Naive thymus-derived CD4-positive, alpha-beta T cell (primary cell): ENCODE data around the gene NCBP3. TPM values are rescaled to one million over a fixed set of nuclear protein-coding genes. Genes with fewer than 3 reads are reported as not detected.

ENCODE experiments used
- ATAC-seq: fragments of 150-1000 bp; cut with Tn5 transposase; 2 replicates; pipeline ENCODE4 v1.10.0; 2021; ENCODE audit warnings: mild to moderate bottlenecking, moderate library complexity
- CTCF ChIA-PET: fragments of 350-600 bp; sonication (Branson Sonifier 250); formaldehyde crosslinking; loops from one replicate; lab custom pipeline; 2021; ENCODE audit warnings: antibody characterized with exemption; lab: Charles Lee
- POLR2A ChIA-PET: fragments of 350-600 bp; sonication (Branson Sonifier 250); formaldehyde crosslinking; loops from one replicate; lab custom pipeline; 2021; ENCODE audit warnings: antibody characterized with exemption, inconsistent platforms; lab: Charles Lee
- DNase-seq, 9 donors: peaks; one replicate each; pipeline versions ENCODE4 v3.0.0 to v3.0.0-alpha.2; 2020 to 2022; ENCODE audit warnings: mixed read lengths in 1 of 9
- H3K27ac ChIP-seq: one replicate; pipeline ENCODE4 v1.7.0; 2013; ENCODE audit warnings: mild to moderate bottlenecking, low read depth, low read length, moderate library complexity
- H3K27me3 ChIP-seq, 2 donors: one replicate each; pipeline ENCODE4 v1.7.0; 2013; ENCODE audit warnings: low read length in 2 of 2, mild to moderate bottlenecking in 2 of 2, moderate library complexity in 2 of 2; ENCODE audit not compliant: control insufficient read depth in 2 of 2, insufficient read depth in 2 of 2
- H3K36me3 ChIP-seq, 3 experiments: 1 replicate in 2 of 3; 2 replicates in 1 of 3; pipeline ENCODE4 v1.7.0; 2013; ENCODE audit warnings: low read length in 3 of 3, mild to moderate bottlenecking in 3 of 3, moderate library complexity in 1 of 3; ENCODE audit not compliant: insufficient read depth in 3 of 3, control insufficient read depth in 2 of 3
- H3K4me1 ChIP-seq, 2 donors: one replicate each; pipeline ENCODE4 v1.7.0; 2013; ENCODE audit warnings: low read length in 2 of 2, mild to moderate bottlenecking in 2 of 2, moderate library complexity in 1 of 2; ENCODE audit not compliant: control insufficient read depth in 2 of 2, insufficient read depth in 2 of 2
- H3K4me3 ChIP-seq: 2 replicates; pipeline ENCODE4 v1.7.0; 2013; ENCODE audit warnings: mild to moderate bottlenecking, low read length
- H3K9me3 ChIP-seq, 3 experiments: 1 replicate in 2 of 3; 2 replicates in 1 of 3; pipeline ENCODE4 v1.7.0; 2013; ENCODE audit warnings: low read length in 3 of 3; ENCODE audit not compliant: control insufficient read depth in 2 of 3
- H3K27ac Mint-ChIP-seq, 9 donors: one replicate each; pipeline ENCODE4 v1.8.0; 2020 to 2022; ENCODE audit warnings: mixed read lengths in 9 of 9, mild to moderate bottlenecking in 8 of 9, moderate library complexity in 5 of 9, inconsistent platforms in 2 of 9
- H3K27me3 Mint-ChIP-seq, 5 donors: one replicate each; pipeline ENCODE4 v1.8.0; 2021 to 2022; ENCODE audit warnings: mixed read lengths in 5 of 5, mild to moderate bottlenecking in 1 of 5
- H3K36me3 Mint-ChIP-seq, 5 donors: one replicate each; pipeline ENCODE4 v1.8.0; 2020 to 2022; ENCODE audit warnings: mixed read lengths in 5 of 5, mild to moderate bottlenecking in 3 of 5, inconsistent platforms in 1 of 5
- H3K4me1 Mint-ChIP-seq, 7 donors: one replicate each; pipeline ENCODE4 v1.8.0; 2020 to 2022; ENCODE audit warnings: mixed read lengths in 7 of 7, mild to moderate bottlenecking in 3 of 7, inconsistent platforms in 1 of 7
- H3K4me3 Mint-ChIP-seq, 10 donors: one replicate each; pipeline ENCODE4 v1.8.0; 2020 to 2022; ENCODE audit warnings: mild to moderate bottlenecking in 10 of 10, mixed read lengths in 10 of 10, moderate library complexity in 6 of 10, inconsistent platforms in 2 of 10
- H3K9me3 Mint-ChIP-seq, 11 donors: one replicate each; pipeline ENCODE4 v1.8.0; 2020 to 2022; ENCODE audit warnings: mixed read lengths in 11 of 11, mild to moderate bottlenecking in 4 of 11, inconsistent platforms in 1 of 11, moderate library complexity in 1 of 11
- intact Hi-C, 2 donors: fragments of 100-400 bp; cut with micrococcal nuclease; formaldehyde crosslinking; loops; one replicate each; pipeline ENCODE4 v1.15.1; 2023
- polyA plus RNA-seq, 2 donors: library from polyadenylated mRNA; unstranded; fragments of 300-500 nt; fragmentation: Illumina TruSeq; gene quantifications; one replicate each; pipeline ENCODE4 v1.2.3, GENCODE V29; 2021
- total RNA-seq, 6 experiments: library from RNA in 5 of 6; stranded (reverse) in 5 of 6; gene quantifications; 1 replicate in 5 of 6; 2 replicates in 1 of 6; pipeline ENCODE4 v1.2.3 and lab custom pipeline; 2021 to 2026

The NCBP3 gene
- total and polyA plus RNA-seq, 7 experiments from 2014 or later, result 7.8 to 49.4 (median 41.5) TPM

DNA sequence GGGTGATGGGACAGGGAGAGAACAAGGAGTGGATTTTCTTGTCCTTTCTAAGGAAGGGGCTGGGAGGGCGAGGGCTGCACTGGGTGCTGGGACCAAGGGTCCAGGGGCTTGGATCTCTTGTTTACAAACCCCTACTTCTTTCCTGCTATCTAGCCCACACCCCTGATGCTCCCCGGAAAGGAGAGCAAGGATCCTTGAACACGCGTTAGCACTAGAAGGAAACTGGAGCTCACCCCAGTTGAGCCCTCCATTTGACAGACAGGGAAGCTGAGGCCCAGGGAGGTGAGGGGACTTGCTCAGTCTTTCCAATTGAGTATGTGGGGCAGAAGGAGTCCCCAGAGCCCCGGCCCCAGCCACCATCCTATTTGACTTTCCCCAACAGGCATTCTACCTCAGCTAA lies 40.5 kb downstream of the NCBP3 start:
- intact Hi-C loops, result no loop called here
- no peaks in the 10 kb centered on the region for H3K27me3 ChIP-seq
- peaks cover 2 to 26% (median 5%) of the 10 kb centered on the region in 3 experiments for H3K36me3 ChIP-seq
- ChIA-PET CTCF (no interaction called here), POLR2A (no interaction called here)
- peak overlapping the region in 4 of 9 donors; percentile 26 to 53 (median 46) for H3K27ac Mint-ChIP-seq
- no peaks in the 10 kb centered on the region for H3K9me3 Mint-ChIP-seq
- DNase-seq (no peak), ATAC-seq (no peak)
- H3K4me1 Mint-ChIP-seq, result peaks cover 0 to 33% (median 0%) of the 10 kb centered on the region in 7 donors
- no peaks in the 10 kb centered on the region for H3K9me3 ChIP-seq
- no peak overlapping the region for H3K4me3 Mint-ChIP-seq
- H3K27me3 Mint-ChIP-seq, result no peaks in the 10 kb centered on the region
- peaks cover 4 to 24% (median 16%) of the 10 kb centered on the region in 5 donors for H3K36me3 Mint-ChIP-seq
- H3K4me3 ChIP-seq, result no peak overlapping the region
- no peaks in the 10 kb centered on the region for H3K4me1 ChIP-seq
- no peak overlapping the region for H3K27ac ChIP-seq

DNA sequence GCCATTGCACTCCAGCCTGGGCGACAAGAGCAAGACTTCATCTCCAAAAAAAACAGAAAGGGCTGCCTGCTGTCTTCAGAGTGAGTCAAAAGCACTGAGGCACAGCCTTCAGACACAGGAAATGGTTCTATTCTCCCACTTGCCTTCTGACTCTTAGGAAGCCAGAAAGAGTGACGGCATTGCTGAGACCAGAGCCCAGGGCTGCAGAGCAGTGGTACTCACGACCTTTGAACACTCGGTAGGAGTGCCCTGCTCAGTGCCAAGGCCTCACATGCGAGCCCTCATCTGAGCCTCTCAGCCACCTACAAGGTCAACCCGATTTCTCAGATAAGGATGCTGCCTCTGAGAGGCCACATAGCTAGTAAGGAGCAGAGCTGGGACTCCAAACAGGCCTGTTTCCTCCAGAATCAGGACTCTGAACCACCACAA lies 41.5 kb downstream of the NCBP3 start:
- Histone ChIP-seq H3K27ac (no peak overlapping the region), H3K9me3 (no peaks in the 10 kb centered on the region), H3K36me3 (peaks cover 0 to 17% (median 5%) of the 10 kb centered on the region in 3 experiments), H3K4me1 (no peaks in the 10 kb centered on the region), H3K4me3 (no peak overlapping the region), H3K27me3 (no peaks in the 10 kb centered on the region)
- DNase-seq (no peak), ATAC-seq (no peak)
- Mint-ChIP-seq H3K27me3 (no peaks in the 10 kb centered on the region), H3K27ac (peak overlapping the region in 4 of 9 donors; percentile 16 to 32 (median 24)), H3K9me3 (no peaks in the 10 kb centered on the region), H3K4me1 (peaks cover 0 to 30% (median 0%) of the 10 kb centered on the region in 7 donors), H3K4me3 (no peak overlapping the region), H3K36me3 (peaks cover 0 to 17% (median 9%) of the 10 kb centered on the region in 5 donors)
- intact Hi-C loops, result no loop called here
- ChIA-PET CTCF (interaction anchor here (1.5 kb wide), 1 partner anchor 23 kb away, joined by 4 read pairs; no protein-coding TSS in a partner anchor), POLR2A (no interaction called here)

GRCh38 chr17:3803308-3803640 lies 42.8 kb downstream of the NCBP3 start:
- Mint-ChIP-seq H3K4me3 (no peak overlapping the region), H3K4me1 (peaks cover 0 to 24% (median 0%) of the 10 kb centered on the region in 7 donors), H3K27ac (peak overlapping the region in 3 of 9 donors; percentile 4 to 54 (median 38)), H3K27me3 (no peaks in the 10 kb centered on the region), H3K9me3 (no peaks in the 10 kb centered on the region), H3K36me3 (peaks cover 0 to 11% (median 6%) of the 10 kb centered on the region in 5 donors)
- DNase-seq, result no peak
- Histone ChIP-seq H3K36me3 (peaks cover 0 to 13% (median 2%) of the 10 kb centered on the region in 3 experiments), H3K9me3 (no peaks in the 10 kb centered on the region), H3K4me1 (no peaks in the 10 kb centered on the region), H3K27ac (no peak overlapping the region), H3K27me3 (no peaks in the 10 kb centered on the region), H3K4me3 (no peak overlapping the region)
- peak; percentile 39 for ATAC-seq
- ChIA-PET CTCF (interaction anchor here (0.5 kb wide), 1 partner anchor 11 kb away, joined by 3 read pairs; no protein-coding TSS in a partner anchor), POLR2A (no interaction called here)
- intact Hi-C loops, result no loop called here

DNA sequence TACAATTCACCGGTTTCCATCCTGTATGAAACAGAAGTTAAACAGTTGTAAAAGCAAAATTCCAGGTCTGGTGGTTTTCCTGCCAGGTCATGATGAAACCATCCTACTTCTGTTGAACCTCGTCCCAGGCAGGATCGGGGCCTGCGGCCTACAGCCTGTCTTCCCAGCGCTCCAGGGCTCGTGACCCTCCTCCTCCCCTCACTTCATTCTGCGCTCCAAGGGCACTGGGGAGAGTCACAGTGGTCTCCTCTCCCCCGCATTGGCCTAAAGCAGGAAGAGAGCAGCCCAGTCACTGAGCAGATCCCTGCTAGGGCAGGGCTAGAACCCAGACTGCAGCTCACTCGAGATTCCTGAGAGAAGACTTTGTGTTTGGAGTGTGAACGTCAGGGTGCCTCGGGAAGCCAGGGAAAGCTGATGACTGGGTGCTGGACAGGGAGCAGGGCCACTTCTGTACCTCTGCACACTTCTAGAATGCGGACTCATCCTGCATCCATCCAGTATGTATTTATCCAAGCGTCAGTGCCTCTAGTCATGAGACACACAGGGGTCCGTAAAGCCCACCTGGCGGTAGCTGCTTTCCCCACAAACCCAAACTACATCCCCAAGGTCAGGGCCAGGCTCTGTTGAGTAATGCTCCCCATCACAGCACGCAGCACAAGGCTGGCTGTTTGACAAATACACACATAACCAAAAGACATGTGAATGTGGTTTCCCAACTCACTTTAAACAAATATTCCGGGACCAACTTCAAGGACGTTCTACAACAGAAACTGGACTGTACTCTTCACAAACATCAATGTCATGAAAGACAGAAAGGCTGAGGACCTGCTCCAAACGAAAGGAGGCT lies 43.4 kb downstream of the NCBP3 start:
- Histone ChIP-seq H3K36me3 (peaks cover 0 to 9% (median 0%) of the 10 kb centered on the region in 3 experiments), H3K27me3 (no peaks in the 10 kb centered on the region), H3K27ac (no peak overlapping the region), H3K4me1 (peaks cover 0 to 2% of the 10 kb centered on the region in 2 donors), H3K4me3 (no peak overlapping the region), H3K9me3 (no peaks in the 10 kb centered on the region)
- DNase-seq, result no peak
- ATAC-seq, result peak; percentile 36
- no peaks in the 10 kb centered on the region for H3K9me3 Mint-ChIP-seq
- H3K4me3 Mint-ChIP-seq, result no peak overlapping the region
- H3K27me3 Mint-ChIP-seq, result no peaks in the 10 kb centered on the region
- ChIA-PET POLR2A (no interaction called here), CTCF (interaction anchor here (0.5 kb wide), 1 partner anchor 10 kb away, joined by 3 read pairs; no protein-coding TSS in a partner anchor)
- peaks cover 0 to 26% (median 0%) of the 10 kb centered on the region in 7 donors for H3K4me1 Mint-ChIP-seq
- peaks cover 0 to 9% (median 4%) of the 10 kb centered on the region in 5 donors for H3K36me3 Mint-ChIP-seq
- peak overlapping the region in 1 of 9 donors; percentile 4 for H3K27ac Mint-ChIP-seq
- intact Hi-C loops, result no loop called here

- intact Hi-C loops, result no loop called here
- H3K36me3 ChIP-seq, result peaks cover 0 to under 1% (median 0%) of the 10 kb centered on the region in 3 experiments
- H3K9me3 Mint-ChIP-seq, result no peaks in the 10 kb centered on the region
- peaks cover 0 to 31% (median 2%) of the 10 kb centered on the region in 7 donors for H3K4me1 Mint-ChIP-seq
- DNase-seq (no peak), ATAC-seq (no peak)
- H3K4me1 ChIP-seq, result peaks cover 0 to 6% of the 10 kb centered on the region in 2 donors
- no peak overlapping the region for H3K27ac Mint-ChIP-seq
- H3K36me3 Mint-ChIP-seq, result peaks cover 0 to 2% (median 0%) of the 10 kb centered on the region in 5 donors
- H3K27ac ChIP-seq, result no peak overlapping the region
- no peaks in the 10 kb centered on the region for H3K27me3 ChIP-seq
- CTCF ChIA-PET, result no interaction called here
- H3K9me3 ChIP-seq, result no peaks in the 10 kb centered on the region
- no peaks in the 10 kb centered on the region for H3K27me3 Mint-ChIP-seq
- POLR2A ChIA-PET, result no interaction called here
- no peak overlapping the region for H3K4me3 ChIP-seq
- H3K4me3 Mint-ChIP-seq, result no peak overlapping the region
Measured at GRCh38 chr17:3801792-3802191, 44.3 kb downstream of the NCBP3 start.

GRCh38 chr17:3801347-3801746 lies 44.7 kb downstream of the NCBP3 start:
- peaks cover 0 to 1% (median 0%) of the 10 kb centered on the region in 5 donors for H3K36me3 Mint-ChIP-seq
- intact Hi-C loops, result no loop called here
- H3K4me3 ChIP-seq, result no peak overlapping the region
- ChIA-PET CTCF (interaction anchor here (3.0 kb wide), 1 partner anchor 63 kb away, joined by 11 read pairs; no protein-coding TSS in a partner anchor), POLR2A (no interaction called here)
- H3K27me3 ChIP-seq, result no peaks in the 10 kb centered on the region
- DNase-seq (no peak), ATAC-seq (no peak)
- H3K4me3 Mint-ChIP-seq, result no peak overlapping the region
- peaks cover 0 to 35% (median 3%) of the 10 kb centered on the region in 7 donors for H3K4me1 Mint-ChIP-seq
- H3K27ac Mint-ChIP-seq, result no peak overlapping the region
- H3K27me3 Mint-ChIP-seq, result no peaks in the 10 kb centered on the region
- no peaks in the 10 kb centered on the region for H3K9me3 Mint-ChIP-seq
- H3K9me3 ChIP-seq, result no peaks in the 10 kb centered on the region
- H3K36me3 ChIP-seq, result no peaks in the 10 kb centered on the region
- H3K4me1 ChIP-seq, result peaks cover 0 to 8% of the 10 kb centered on the region in 2 donors
- no peak overlapping the region for H3K27ac ChIP-seq
